ENCODE data around the gene PTPRZ1.

The PTPRZ1 gene

DNA sequence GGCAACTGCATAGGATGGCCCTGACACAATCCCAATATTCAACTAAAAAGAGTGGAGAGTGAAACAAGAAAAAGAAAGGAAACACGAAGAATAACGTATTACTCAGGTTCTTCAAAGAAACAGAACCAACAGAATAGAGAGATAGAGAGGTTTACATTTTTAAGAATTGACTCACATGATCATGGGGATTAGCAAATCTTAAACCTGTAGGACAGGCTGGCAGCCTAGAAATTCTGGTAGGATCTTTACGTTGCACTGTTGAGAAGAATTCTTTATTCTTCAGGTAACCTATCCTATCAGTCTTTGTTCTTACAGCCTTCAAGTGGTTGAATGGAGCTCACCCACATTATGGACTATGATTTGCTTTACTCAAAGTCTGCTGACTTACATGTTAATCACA is 167.2 kb downstream of the PTPRZ1 start:
- H3F3A ChIP-seq (ENCODE audit: insufficient read depth): no peaks in the 10 kb centered on the region
- no peaks in the 10 kb centered on the region for H3K79me2 ChIP-seq (ENCODE audit: insufficient read depth, low read length)
- H3K9me3 ChIP-seq (ENCODE audit: insufficient read depth, low read length): no peaks in the 10 kb centered on the region
- no peak overlapping the region for H3K9ac ChIP-seq (ENCODE audit: low read length)
- H3K27me3 ChIP-seq (ENCODE audit: low read length): no peaks in the 10 kb centered on the region
- no peaks in the 10 kb centered on the region for H4K20me1 ChIP-seq (ENCODE audit: low read depth, low read length)
- TF ChIP-seq EZH2phosphoT487 (conservative IDR thresholded peaks at IDR 0.05; ENCODE audit: low read length): no peak
- TF ChIP-seq, protein P1, sequence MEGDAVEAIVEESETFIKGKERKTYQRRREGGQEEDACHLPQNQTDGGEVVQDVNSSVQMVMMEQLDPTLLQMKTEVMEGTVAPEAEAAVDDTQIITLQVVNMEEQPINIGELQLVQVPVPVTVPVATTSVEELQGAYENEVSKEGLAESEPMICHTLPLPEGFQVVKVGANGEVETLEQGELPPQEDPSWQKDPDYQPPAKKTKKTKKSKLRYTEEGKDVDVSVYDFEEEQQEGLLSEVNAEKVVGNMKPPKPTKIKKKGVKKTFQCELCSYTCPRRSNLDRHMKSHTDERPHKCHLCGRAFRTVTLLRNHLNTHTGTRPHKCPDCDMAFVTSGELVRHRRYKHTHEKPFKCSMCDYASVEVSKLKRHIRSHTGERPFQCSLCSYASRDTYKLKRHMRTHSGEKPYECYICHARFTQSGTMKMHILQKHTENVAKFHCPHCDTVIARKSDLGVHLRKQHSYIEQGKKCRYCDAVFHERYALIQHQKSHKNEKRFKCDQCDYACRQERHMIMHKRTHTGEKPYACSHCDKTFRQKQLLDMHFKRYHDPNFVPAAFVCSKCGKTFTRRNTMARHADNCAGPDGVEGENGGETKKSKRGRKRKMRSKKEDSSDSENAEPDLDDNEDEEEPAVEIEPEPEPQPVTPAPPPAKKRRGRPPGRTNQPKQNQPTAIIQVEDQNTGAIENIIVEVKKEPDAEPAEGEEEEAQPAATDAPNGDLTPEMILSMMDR (IDR thresholded peaks at IDR 0.05; ENCODE audit: insufficient read depth, low read length, poor library complexity, severe bottlenecking): no peak
- H2AFZ ChIP-seq (ENCODE audit: low read depth, low read length, severe bottlenecking): no peak overlapping the region
- no peak overlapping the region for H3K4me2 ChIP-seq (ENCODE audit: low read depth, low read length, poor library complexity, severe bottlenecking)
- H3K4me3 ChIP-seq (ENCODE audit: insufficient read depth, low read length, poor library complexity, severe bottlenecking): no peak overlapping the region
- no peaks in the 10 kb centered on the region for H3K9me2 ChIP-seq (replicated peaks; ENCODE audit: insufficient read depth, low read length)
- no peaks in the 10 kb centered on the region for H3K36me3 ChIP-seq (ENCODE audit: low read length)
- no peak overlapping the region for H3K27ac ChIP-seq (ENCODE audit: low read depth, low read length)

DNA sequence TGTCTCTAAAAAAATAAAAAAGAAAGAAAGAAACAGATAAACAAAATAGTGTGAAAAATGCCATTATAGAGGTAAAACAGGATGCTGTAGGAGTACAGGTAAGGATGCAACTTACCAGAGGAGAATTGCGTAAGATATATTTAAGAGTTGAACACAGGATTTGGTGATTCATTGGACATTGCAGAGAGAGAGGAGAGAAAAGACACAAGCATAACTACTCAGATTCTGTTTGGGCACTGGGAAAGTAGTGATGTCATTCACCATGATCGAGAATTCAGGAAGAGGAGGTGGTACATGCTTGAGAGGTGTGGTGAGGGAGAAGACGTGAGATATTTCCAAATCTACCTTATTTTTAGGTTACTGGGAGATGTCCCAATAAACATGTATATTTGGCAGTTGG is 173.4 kb downstream of the PTPRZ1 start:
- Histone ChIP-seq H2AFZ (ENCODE audit: low read depth, low read length, severe bottlenecking) (no peak overlapping the region), H3K27me3 (ENCODE audit: low read length) (no peaks in the 10 kb centered on the region), H3K27ac (ENCODE audit: low read depth, low read length) (no peak overlapping the region), H3F3A (ENCODE audit: insufficient read depth) (no peaks in the 10 kb centered on the region), H4K20me1 (ENCODE audit: low read depth, low read length) (no peaks in the 10 kb centered on the region), H3K9ac (ENCODE audit: low read length) (no peak overlapping the region), H3K79me2 (ENCODE audit: insufficient read depth, low read length) (no peaks in the 10 kb centered on the region), H3K4me3 (ENCODE audit: insufficient read depth, low read length, poor library complexity, severe bottlenecking) (no peak overlapping the region), H3K4me2 (ENCODE audit: low read depth, low read length, poor library complexity, severe bottlenecking) (no peak overlapping the region), H3K9me3 (ENCODE audit: insufficient read depth, low read length) (no peaks in the 10 kb centered on the region), H3K9me2 (replicated peaks; ENCODE audit: insufficient read depth, low read length) (no peaks in the 10 kb centered on the region), H3K36me3 (ENCODE audit: low read length) (no peaks in the 10 kb centered on the region)
- no peak for TF ChIP-seq EZH2phosphoT487 (conservative IDR thresholded peaks at IDR 0.05; ENCODE audit: low read length)
- TF ChIP-seq, protein P1 (IDR thresholded peaks at IDR 0.05; ENCODE audit: insufficient read depth, low read length, poor library complexity, severe bottlenecking): no peak

DNA sequence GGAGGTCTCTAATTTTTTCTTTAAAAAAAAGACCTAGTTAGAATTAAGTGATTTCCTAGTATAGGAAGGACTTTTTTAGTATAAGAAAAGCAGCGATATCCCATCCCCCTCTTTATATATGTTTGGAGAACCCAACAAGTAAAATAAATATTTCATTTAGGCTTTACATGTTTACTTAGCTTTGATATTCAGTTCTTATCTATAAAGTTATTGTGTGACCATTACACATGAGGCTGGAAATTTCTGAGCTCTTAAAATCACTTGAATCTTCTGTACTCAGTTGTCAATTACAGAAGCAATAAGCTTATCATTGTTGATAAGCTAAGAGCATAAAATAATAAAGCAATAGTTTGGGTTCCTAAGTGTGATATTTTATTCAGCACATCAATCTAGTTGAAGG is 181.4 kb downstream of the PTPRZ1 start:
- Histone ChIP-seq H3K9ac (ENCODE audit: low read length) (no peak overlapping the region), H3K36me3 (ENCODE audit: low read length) (no peaks in the 10 kb centered on the region)

More for the DNA sequence above, 181.4 kb downstream of the PTPRZ1 start:
- H3K4me3 ChIP-seq (ENCODE audit: insufficient read depth, low read length, poor library complexity, severe bottlenecking): no peak overlapping the region
- H3K4me2 ChIP-seq (ENCODE audit: low read depth, low read length, poor library complexity, severe bottlenecking): no peak overlapping the region
- TF ChIP-seq EZH2phosphoT487 (conservative IDR thresholded peaks at IDR 0.05; ENCODE audit: low read length): no peak
- TF ChIP-seq, protein P1 (IDR thresholded peaks at IDR 0.05; ENCODE audit: insufficient read depth, low read length, poor library complexity, severe bottlenecking): no peak
- no peaks in the 10 kb centered on the region for H3F3A ChIP-seq (ENCODE audit: insufficient read depth)
- no peaks in the 10 kb centered on the region for H3K79me2 ChIP-seq (ENCODE audit: insufficient read depth, low read length)
- H3K9me2 ChIP-seq (replicated peaks; ENCODE audit: insufficient read depth, low read length): no peaks in the 10 kb centered on the region
- no peaks in the 10 kb centered on the region for H3K9me3 ChIP-seq (ENCODE audit: insufficient read depth, low read length)
- no peak overlapping the region for H3K27ac ChIP-seq (ENCODE audit: low read depth, low read length)
- H4K20me1 ChIP-seq (ENCODE audit: low read depth, low read length): no peaks in the 10 kb centered on the region
- no peaks in the 10 kb centered on the region for H3K27me3 ChIP-seq (ENCODE audit: low read length)
- no peak overlapping the region for H2AFZ ChIP-seq (ENCODE audit: low read depth, low read length, severe bottlenecking)

All from SU-DHL-6 (cell line).